ENCODE data around the gene ZNF177.
A peak's percentile ranks its signal among the peaks of the same experiment; 100 is the strongest.

- peak; percentile 59 for TF ChIP-seq CTCF (IDR thresholded peaks at IDR 0.05)
- TF ChIP-seq EZH2 (IDR thresholded peaks at IDR 0.05; ENCODE audit: borderline replicate concordance, insufficient read depth, low read depth, low read length, poor library complexity, severe bottlenecking), result no peak
These were observed 38.8 kb upstream of the ZNF177 start, which contains the start of gene ZNF559 for GRCh38 chr19:9323919-9324583.
